ENCODE results near the gene DSCAML1.

DNA sequence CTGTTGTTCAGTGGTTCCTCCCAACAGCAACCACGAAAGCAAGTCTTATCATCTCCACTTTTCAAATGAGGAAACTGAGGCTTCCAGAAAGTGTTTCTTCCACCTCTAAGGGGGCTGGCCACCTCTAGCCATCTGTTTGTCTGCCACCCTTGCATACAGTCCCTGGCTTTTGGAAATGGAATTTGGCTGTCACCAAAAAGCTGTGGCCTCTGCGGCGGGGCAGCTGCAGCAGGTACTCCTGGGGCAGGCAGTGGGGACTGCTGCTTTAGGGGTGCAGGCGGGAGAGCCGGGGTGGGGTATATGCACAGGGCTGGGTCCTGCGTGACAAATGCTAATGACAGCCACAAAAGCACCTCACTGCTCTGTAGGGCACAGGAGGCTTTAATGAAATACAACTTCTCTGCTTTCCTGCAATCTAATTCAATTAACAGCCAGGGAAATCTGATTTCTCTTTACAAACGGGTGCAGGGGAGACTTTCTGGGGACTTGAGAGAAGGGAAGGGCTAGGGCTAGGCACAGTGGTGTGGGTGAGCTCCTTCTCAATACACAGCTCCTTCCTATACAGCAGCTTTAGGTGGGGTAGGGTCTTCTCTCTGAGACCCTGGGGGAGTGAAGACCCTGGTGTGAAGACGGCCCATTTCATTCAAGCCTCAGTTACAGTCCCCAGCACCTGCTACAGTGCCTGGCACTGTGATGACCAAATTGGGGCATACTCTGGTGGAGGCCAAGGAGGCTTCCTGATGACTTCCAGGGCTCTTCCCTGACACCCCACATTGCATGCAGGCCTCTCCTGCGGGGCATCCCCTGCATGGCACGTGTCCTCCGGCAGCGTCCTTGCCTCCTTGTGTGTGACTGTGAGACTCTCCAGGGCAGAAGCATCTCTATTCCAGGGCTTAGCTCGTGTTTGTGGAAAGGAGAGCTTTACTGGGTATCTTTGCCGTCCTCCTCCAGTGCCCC lies 307.7 kb downstream of the DSCAML1 start:
- TF ChIP-seq EZH2phosphoT487 (IDR thresholded peaks at IDR 0.05; ENCODE audit: borderline replicate concordance, low read depth, low read length): no peak
- TF ChIP-seq, protein P1, sequence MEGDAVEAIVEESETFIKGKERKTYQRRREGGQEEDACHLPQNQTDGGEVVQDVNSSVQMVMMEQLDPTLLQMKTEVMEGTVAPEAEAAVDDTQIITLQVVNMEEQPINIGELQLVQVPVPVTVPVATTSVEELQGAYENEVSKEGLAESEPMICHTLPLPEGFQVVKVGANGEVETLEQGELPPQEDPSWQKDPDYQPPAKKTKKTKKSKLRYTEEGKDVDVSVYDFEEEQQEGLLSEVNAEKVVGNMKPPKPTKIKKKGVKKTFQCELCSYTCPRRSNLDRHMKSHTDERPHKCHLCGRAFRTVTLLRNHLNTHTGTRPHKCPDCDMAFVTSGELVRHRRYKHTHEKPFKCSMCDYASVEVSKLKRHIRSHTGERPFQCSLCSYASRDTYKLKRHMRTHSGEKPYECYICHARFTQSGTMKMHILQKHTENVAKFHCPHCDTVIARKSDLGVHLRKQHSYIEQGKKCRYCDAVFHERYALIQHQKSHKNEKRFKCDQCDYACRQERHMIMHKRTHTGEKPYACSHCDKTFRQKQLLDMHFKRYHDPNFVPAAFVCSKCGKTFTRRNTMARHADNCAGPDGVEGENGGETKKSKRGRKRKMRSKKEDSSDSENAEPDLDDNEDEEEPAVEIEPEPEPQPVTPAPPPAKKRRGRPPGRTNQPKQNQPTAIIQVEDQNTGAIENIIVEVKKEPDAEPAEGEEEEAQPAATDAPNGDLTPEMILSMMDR (conservative IDR thresholded peaks at IDR 0.05; ENCODE audit: low read length): no peak

All from OCI-LY7 (cell line).